GM12878 (cell line): ENCODE data around the gene MEIS1. TPM values are rescaled to one million over a fixed set of nuclear protein-coding genes. Genes with fewer than 3 reads are reported as not detected.

ENCODE experiments used
- ATAC-seq: fragments of 200-7000 bp; cut with Tn5 transposase; 3 replicates; pipeline ENCODE4 v1.9.1; 2020; ENCODE audit warnings: mild to moderate bottlenecking, moderate library complexity
- BruUV-seq: library from RNA; stranded (reverse); fragments of 400-500 nt; replicated peaks from 2 replicates; lab custom pipeline; 2021; lab: Mats Ljungman, UMichigan
- CTCF ChIA-PET: fragments of 300-600 bp; sonication (Branson Sonifier 250); formaldehyde crosslinking; extraction: SDS; loops from one replicate; lab custom pipeline; 2021; ENCODE audit warnings: inconsistent platforms; lab: Yijun Ruan, JAX
- POLR2A ChIA-PET: fragments of 350-600 bp; formaldehyde crosslinking; extraction: SDS; loops from one replicate; lab custom pipeline; 2021; ENCODE audit warnings: inconsistent platforms; lab: Charles Lee
- RAD21 ChIA-PET: fragments of 300-600 bp; sonication (Branson Sonifier 250); formaldehyde crosslinking; loops from one replicate; lab custom pipeline; 2023; ENCODE audit warnings: antibody characterized with exemption; ENCODE audit not compliant: unreplicated experiment; lab: Charles Lee
- SMC1A ChIA-PET: fragments of 300-600 bp; sonication (Branson Sonifier 250); formaldehyde crosslinking; loops from one replicate; lab custom pipeline; 2023; ENCODE audit not compliant: unreplicated experiment, uncharacterized antibody; lab: Charles Lee
- DNase-seq: peaks from one replicate; pipeline ENCODE4 v3.0.0-alpha.2; 2011; ENCODE audit warnings: low read depth, low spot score
- FAIRE-seq: peaks from 3 replicates; lab custom pipeline; 2011; peaks lifted over from hg19 to GRCh38; lab: Jason Lieb, UNC
- H2AFZ ChIP-seq: 2 replicates; pipeline ENCODE4 v1.6.0; 2011; ENCODE audit warnings: low read depth, low read length, control low read depth; ENCODE audit not compliant: control insufficient read depth
- H3K27ac ChIP-seq: 2 replicates; pipeline ENCODE4 v1.5.1; 2011; ENCODE audit warnings: control low read depth; ENCODE audit not compliant: control insufficient read depth, insufficient read depth
- H3K27me3 ChIP-seq, 2 experiments: replicated peaks in 1 of 2; 2 replicates each; pipeline versions ENCODE4 v1.6.0 to v1.6.1; 2011; ENCODE audit warnings: low read length in 1 of 2; ENCODE audit not compliant: control insufficient read depth in 2 of 2, insufficient read depth in 2 of 2
- H3K36me3 ChIP-seq, 2 experiments: 2 replicates each; pipeline ENCODE4 v1.5.1; 2011; ENCODE audit warnings: low read length in 1 of 2; ENCODE audit not compliant: control insufficient read depth in 2 of 2, insufficient read depth in 2 of 2
- H3K4me1 ChIP-seq: 2 replicates; pipeline ENCODE4 v1.6.1; 2011; ENCODE audit warnings: mild to moderate bottlenecking, low read length, moderate library complexity, mixed read lengths; ENCODE audit not compliant: control insufficient read depth, insufficient read depth
- H3K4me2 ChIP-seq: 2 replicates; pipeline ENCODE4 v1.6.0; 2011; ENCODE audit warnings: control low read depth; ENCODE audit not compliant: control insufficient read depth, insufficient read depth
- H3K4me3 ChIP-seq: fragments of 200-600 bp; sonication (generic); 2 replicates; pipeline ENCODE4 v1.5.1; 2016
- H3K79me2 ChIP-seq: 2 replicates; pipeline ENCODE4 v1.6.0; 2011; ENCODE audit warnings: low read length; ENCODE audit not compliant: control insufficient read depth, insufficient read depth
- H3K9ac ChIP-seq: 2 replicates; pipeline ENCODE4 v1.8.0; 2011; ENCODE audit warnings: low read length, control low read depth, mixed read lengths; ENCODE audit not compliant: control insufficient read depth, insufficient read depth
- H3K9me3 ChIP-seq: replicated peaks from 3 replicates; pipeline ENCODE4 v1.5.1; 2011; ENCODE audit warnings: mild to moderate bottlenecking, low read length; ENCODE audit not compliant: control insufficient read depth, insufficient read depth
- H4K20me1 ChIP-seq: 2 replicates; pipeline ENCODE4 v1.6.0; 2011; ENCODE audit not compliant: control insufficient read depth, insufficient read depth
- CBFB ChIP-seq: IDR thresholded peaks from 2 replicates; pipeline ENCODE4 v1.6.1; 2016; ENCODE audit warnings: antibody characterized with exemption, low read depth
- CHD1 ChIP-seq: IDR thresholded peaks from 2 replicates; pipeline ENCODE4 v1.6.1; 2012; ENCODE audit warnings: low read depth, low read length, improper control_type of control experiment
- CHD2 ChIP-seq: IDR thresholded peaks from 2 replicates; pipeline ENCODE4 v1.6.1; 2011; ENCODE audit warnings: low read depth, low read length, improper control_type of control experiment, borderline replicate concordance
- IRF4 ChIP-seq: IDR thresholded peaks from 2 replicates; pipeline ENCODE4 v1.6.1; 2011; ENCODE audit warnings: low read depth, low read length
- RAD21 ChIP-seq: IDR thresholded peaks from 2 replicates; pipeline ENCODE4 v1.6.1; 2011; ENCODE audit warnings: mild to moderate bottlenecking, low read depth, low read length, moderate library complexity; ENCODE audit not compliant: insufficient read depth
- RUNX3 ChIP-seq: IDR thresholded peaks from 2 replicates; pipeline ENCODE4 v1.6.1; 2012; ENCODE audit warnings: low read length, inconsistent platforms
- SMC3 ChIP-seq: IDR thresholded peaks from 2 replicates; pipeline ENCODE4 v1.6.1; 2011; ENCODE audit warnings: low read length, improper control_type of control experiment, borderline replicate concordance
- TCF3 ChIP-seq: IDR thresholded peaks from 2 replicates; pipeline ENCODE4 v1.6.1; 2012; ENCODE audit warnings: low read depth, mild to moderate bottlenecking, low read length, borderline replicate concordance; ENCODE audit not compliant: insufficient read depth
- WGBS: methylation state at CpG from one replicate; pipeline ENCODE4 v1.1.6; 2016; ENCODE audit warnings: low lambda C conversion rate; ENCODE audit not compliant: insufficient replicate concordance, insufficient coverage; ENCODE audit errors: missing lambda C conversion rate; 5-methylcytosine and 5-hydroxymethylcytosine counted together
- in situ Hi-C: fragments of 300-500 bp; cut with MboI; formaldehyde crosslinking; loops from 9 replicates; pipeline ENCODE4 v1.14.3; 2018; ENCODE audit warnings: mixed read lengths
- intact Hi-C: fragments of 100-400 bp; cut with micrococcal nuclease; formaldehyde crosslinking; loops from one replicate; pipeline ENCODE4 v1.14.2; 2022; ENCODE audit not compliant: unreplicated experiment
- polyA plus RNA-seq, 11 experiments: library from polyadenylated mRNA; depleted of rRNA in 4 of 11; unstranded in 6 of 11; stranded (reverse) in 5 of 11; fragments of >200 nt; fragmentation: Nextera tagmentation in 4 of 11; fragmentation: Illumina TruSeq in 1 of 11; extraction: Ambion mirVana in 4 of 11; extraction: Trizol in 1 of 11; gene quantifications; 1 replicate in 1 of 11; 2 replicates in 10 of 11; pipeline versions ENCODE4 v1.2.1 to v1.2.3, GENCODE V29; 2011 to 2016; ENCODE audit warnings: inconsistent platforms in 2 of 11, missing spikeins in 2 of 11, low read depth in 1 of 11
- total RNA-seq, 4 experiments: library from RNA; depleted of rRNA in 3 of 4; stranded (reverse); fragments of >200 nt in 3 of 4; fragmentation: Illumina TruSeq in 1 of 4; extraction: Trizol in 1 of 4; gene quantifications; 2 replicates each; pipeline versions ENCODE4 v1.2.1 to v1.2.3, GENCODE V29; 2013 to 2021
- TF ChIP-seq, protein P1 (sequence below), 3 experiments: IDR thresholded peaks in 2 of 3; conservative IDR thresholded peaks in 1 of 3; 2 replicates each; pipeline ENCODE4 v1.5.1; 2011; ENCODE audit warnings: low read depth in 3 of 3, low read length in 3 of 3, mild to moderate bottlenecking in 3 of 3, control low read depth in 2 of 3, moderate library complexity in 2 of 3, inconsistent platforms in 1 of 3, mixed read lengths in 1 of 3; ENCODE audit not compliant: control insufficient read depth in 2 of 3, insufficient read depth in 1 of 3; ENCODE audit errors: extremely low read depth in 1 of 3

Gene MEIS1
- total and polyA plus RNA-seq, 10 of the 15 experiments (the other 5 are each of a cell fraction or from before 2014, with no cell fraction given), result 0.04 to 0.31 (median 0.14) TPM; not detected in 6

DNA sequence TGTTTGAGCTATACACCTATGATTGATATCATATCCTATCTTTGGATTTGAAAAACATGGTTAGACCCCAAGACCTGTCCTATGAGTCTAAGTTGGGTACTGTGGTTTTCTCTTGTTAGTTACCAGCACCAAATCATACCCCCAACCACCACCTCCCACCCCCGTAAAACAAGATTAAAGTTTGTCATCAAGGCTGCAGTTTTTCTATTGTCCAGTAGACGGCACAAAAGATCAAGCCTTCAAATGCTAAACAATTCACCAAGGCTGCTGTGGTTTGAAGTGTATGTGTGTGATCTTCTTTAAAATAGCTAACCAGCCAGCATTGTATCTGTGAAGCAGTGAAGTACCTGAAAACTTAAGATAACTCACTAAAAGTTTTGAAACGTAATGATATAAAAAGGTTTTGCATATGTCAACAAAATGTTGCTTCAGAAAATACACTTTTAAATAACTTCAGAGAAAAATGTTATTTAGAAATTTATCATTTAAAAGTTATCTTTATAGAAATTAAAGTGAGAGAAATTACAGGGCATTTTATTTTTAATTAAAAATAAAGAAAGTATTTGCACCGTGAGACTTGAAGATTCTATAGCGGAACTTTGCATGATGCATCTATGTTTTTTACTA, 5.8 kb upstream of the MEIS1 start:
- ChIA-PET RAD21 (interaction anchor here (2.9 kb wide), 1 partner anchor 1603 kb away, joined by 10 read pairs; no protein-coding TSS in a partner anchor), POLR2A (no interaction called here), SMC1A (interaction anchor here (0.8 to 1.4 kb wide), 5 partner anchors 11 to 1602 kb away, joined by 3 to 4 read pairs (median 3); no protein-coding TSS in a partner anchor), CTCF (interaction anchor here (0.6 to 2.6 kb wide), 8 partner anchors 10 to 1602 kb away, joined by 3 to 7 read pairs (median 4); no protein-coding TSS in a partner anchor)
- no peak overlapping the region for H3K4me2 ChIP-seq
- no peak overlapping the region for H3K9ac ChIP-seq
- FAIRE-seq, result peak; percentile 83
- H3K27me3 ChIP-seq, result peaks cover 6 to 16% of the 10 kb centered on the region in 2 experiments
- H3K9me3 ChIP-seq, result no peaks in the 10 kb centered on the region; the same call in 2 of the 3 replicates
- H3K79me2 ChIP-seq, result no peaks in the 10 kb centered on the region
- no peaks in the 10 kb centered on the region for H3K4me1 ChIP-seq
- H4K20me1 ChIP-seq, result no peaks in the 10 kb centered on the region
- no TSS peak for BruUV-seq
- WGBS, result 38% methylated on average over 5 of the region's 5 CpGs
- H3K4me3 ChIP-seq, result no peak overlapping the region
- no peak for DNase-seq
- intact Hi-C loops, result loop anchor here (5.0 kb wide), 3 partner anchors 1048 to 1603 kb away; no protein-coding TSS in a partner anchor
- in situ Hi-C loops, result loop anchor here (25.0 kb wide), 2 partner anchors 1408 to 2008 kb away; no protein-coding TSS in a partner anchor
- H3K27ac ChIP-seq, result no peak overlapping the region
- H3K36me3 ChIP-seq, result no peaks in the 10 kb centered on the region
- H2AFZ ChIP-seq, result no peak overlapping the region
- TF ChIP-seq RAD21, result peak; percentile 88
- TF ChIP-seq SMC3, result peak; percentile 62
- no peak for TF ChIP-seq TCF3
- TF ChIP-seq CHD2, result no peak
- no peak for TF ChIP-seq CHD1
- no peak for TF ChIP-seq IRF4
- TF ChIP-seq CBFB, result no peak
- TF ChIP-seq, protein P1, sequence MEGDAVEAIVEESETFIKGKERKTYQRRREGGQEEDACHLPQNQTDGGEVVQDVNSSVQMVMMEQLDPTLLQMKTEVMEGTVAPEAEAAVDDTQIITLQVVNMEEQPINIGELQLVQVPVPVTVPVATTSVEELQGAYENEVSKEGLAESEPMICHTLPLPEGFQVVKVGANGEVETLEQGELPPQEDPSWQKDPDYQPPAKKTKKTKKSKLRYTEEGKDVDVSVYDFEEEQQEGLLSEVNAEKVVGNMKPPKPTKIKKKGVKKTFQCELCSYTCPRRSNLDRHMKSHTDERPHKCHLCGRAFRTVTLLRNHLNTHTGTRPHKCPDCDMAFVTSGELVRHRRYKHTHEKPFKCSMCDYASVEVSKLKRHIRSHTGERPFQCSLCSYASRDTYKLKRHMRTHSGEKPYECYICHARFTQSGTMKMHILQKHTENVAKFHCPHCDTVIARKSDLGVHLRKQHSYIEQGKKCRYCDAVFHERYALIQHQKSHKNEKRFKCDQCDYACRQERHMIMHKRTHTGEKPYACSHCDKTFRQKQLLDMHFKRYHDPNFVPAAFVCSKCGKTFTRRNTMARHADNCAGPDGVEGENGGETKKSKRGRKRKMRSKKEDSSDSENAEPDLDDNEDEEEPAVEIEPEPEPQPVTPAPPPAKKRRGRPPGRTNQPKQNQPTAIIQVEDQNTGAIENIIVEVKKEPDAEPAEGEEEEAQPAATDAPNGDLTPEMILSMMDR (IDR thresholded peaks at IDR 0.05 in 2 of 3, conservative IDR thresholded peaks at IDR 0.05 in 1 of 3; ENCODE audit: control insufficient read depth in 2 of 3, extremely low read depth in 1 of 3, insufficient read depth in 1 of 3, low read depth in 3 of 3, low read length in 3 of 3), result peak; percentile 60 to 87 (median 82)
- 0 out of 2 replicates have a peak, but pooled peaks have one; percentile 18 for TF ChIP-seq RUNX3
- ATAC-seq, result peak; percentile 61
